Lower leg skin (tissue), 3 donors: ENCODE measurements around the gene STUM.

Source experiments
- POLR2A ChIP-seq, 2 donors: fragments of 450-650 bp; IDR thresholded peaks; one replicate each; pipeline ENCODE4 v1.6.1; 2016 to 2017; ENCODE audit warnings: antibody characterized with exemption in 2 of 2, mild to moderate bottlenecking in 1 of 2, moderate library complexity in 1 of 2
- TF ChIP-seq, protein P1 (sequence below), 3 donors: fragments of 450-650 bp; IDR thresholded peaks; one replicate each; pipeline ENCODE4 v1.5.1; 2016; ENCODE audit warnings: antibody characterized with exemption in 3 of 3, mild to moderate bottlenecking in 3 of 3, moderate library complexity in 2 of 3

DNA sequence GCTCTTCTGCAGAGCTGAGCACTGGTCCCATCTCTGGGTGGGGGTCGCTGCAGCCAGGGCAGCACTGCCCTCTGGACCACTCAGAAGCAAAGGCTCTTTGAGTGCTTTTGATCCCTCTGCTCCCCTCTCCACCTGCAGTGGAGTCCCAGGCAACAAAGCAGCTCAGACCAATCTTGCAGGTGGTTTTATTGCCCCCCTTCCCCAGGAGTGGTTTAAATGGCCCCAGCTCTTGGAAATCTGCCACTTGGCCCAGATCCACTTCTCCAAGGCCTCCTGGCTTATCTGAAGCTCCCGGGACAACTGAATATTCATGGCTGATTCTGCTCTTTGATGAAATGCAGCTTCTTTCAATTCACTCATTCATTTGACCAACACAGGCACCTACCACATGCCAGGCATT, 2.7 kb downstream of the STUM start:
- TF ChIP-seq, protein P1, sequence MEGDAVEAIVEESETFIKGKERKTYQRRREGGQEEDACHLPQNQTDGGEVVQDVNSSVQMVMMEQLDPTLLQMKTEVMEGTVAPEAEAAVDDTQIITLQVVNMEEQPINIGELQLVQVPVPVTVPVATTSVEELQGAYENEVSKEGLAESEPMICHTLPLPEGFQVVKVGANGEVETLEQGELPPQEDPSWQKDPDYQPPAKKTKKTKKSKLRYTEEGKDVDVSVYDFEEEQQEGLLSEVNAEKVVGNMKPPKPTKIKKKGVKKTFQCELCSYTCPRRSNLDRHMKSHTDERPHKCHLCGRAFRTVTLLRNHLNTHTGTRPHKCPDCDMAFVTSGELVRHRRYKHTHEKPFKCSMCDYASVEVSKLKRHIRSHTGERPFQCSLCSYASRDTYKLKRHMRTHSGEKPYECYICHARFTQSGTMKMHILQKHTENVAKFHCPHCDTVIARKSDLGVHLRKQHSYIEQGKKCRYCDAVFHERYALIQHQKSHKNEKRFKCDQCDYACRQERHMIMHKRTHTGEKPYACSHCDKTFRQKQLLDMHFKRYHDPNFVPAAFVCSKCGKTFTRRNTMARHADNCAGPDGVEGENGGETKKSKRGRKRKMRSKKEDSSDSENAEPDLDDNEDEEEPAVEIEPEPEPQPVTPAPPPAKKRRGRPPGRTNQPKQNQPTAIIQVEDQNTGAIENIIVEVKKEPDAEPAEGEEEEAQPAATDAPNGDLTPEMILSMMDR (IDR thresholded peaks at IDR 0.05) = no peak
- no peak for TF ChIP-seq POLR2A (IDR thresholded peaks at IDR 0.05)
